HPDE6-E6E7 (cell line): ENCODE results near the gene TOX4.
"Not testable (repeated sequence)": the region's sequence is repeated elsewhere in the genome, so short reads cannot be mapped to it uniquely, and the experiment has no call there.

Source experiments
- DNase-seq: peaks from one replicate; pipeline ENCODE4 v3.0.0; 2011; ENCODE audit warnings: missing footprints; ENCODE audit errors: extremely low spot score

Gene TOX4

DNA sequence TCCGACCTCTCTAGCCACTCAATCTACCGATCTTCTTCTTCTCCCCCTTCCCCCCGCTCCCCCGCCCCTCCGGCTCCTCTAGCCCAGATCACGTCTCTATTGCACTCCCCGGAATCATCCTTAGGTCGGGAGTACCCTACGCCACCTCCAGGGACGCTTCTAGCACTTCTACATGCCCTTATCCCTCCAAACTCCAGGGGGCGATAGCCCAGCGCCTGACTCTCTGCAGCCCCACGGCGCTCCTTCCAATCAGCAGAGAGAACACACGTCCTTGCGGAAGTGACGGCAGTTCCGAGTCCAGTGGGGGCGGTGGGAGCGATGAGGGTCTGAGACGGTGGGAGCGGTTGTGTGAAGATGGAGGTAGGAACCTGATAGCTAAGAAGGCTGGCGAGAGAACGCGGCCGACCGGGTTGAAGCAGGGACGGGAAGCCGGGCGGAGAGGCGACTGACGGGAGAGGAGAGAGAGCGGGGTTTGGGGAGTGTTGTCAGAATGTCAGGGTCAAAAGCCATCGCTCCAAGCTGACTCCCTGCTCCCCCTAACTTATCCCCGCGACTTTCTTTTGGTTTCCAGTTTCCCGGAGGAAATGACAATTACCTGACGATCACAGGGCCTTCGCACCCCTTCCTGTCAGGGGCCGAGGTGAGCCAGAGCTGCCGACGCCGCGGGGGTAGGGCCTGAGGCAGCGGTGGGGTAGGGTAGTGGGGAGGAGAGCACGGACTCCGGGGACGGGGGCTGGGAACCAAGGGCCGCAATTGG is at the start of gene TOX4, which contains the start of gene RAB2B:
TSS of gene TOX4 (plus strand) at position 271 of the 757 bp plus-strand sequence. CDS start at position 355, 84 bp downstream.
TSS of gene RAB2B (minus strand) at position 35 of the 757 bp plus-strand sequence. CDS start 87 bp downstream, outside the sequence.
- DNase-seq, result peak; percentile 98

DNA sequence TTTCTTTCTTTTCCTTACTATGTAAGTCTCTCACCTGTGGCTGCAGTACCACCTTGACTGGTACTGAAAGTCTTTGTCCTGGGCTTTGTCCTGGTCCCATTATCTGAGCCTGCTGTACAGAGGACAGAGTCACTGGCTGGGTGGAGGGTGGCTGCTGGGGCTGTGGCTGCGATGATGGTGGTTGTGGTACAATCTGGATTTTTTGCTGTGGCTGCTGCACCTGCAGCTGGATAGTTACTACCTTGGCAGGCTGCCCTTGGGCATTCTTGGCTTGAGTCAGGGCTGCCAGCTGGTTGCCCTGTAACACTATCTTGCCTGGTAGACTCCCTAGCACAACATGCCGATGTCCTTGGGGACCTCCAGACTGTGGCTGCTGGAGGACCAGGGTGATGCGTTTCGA is 48.1 kb upstream of the TOX4 start:
- no peak for DNase-seq

DNA sequence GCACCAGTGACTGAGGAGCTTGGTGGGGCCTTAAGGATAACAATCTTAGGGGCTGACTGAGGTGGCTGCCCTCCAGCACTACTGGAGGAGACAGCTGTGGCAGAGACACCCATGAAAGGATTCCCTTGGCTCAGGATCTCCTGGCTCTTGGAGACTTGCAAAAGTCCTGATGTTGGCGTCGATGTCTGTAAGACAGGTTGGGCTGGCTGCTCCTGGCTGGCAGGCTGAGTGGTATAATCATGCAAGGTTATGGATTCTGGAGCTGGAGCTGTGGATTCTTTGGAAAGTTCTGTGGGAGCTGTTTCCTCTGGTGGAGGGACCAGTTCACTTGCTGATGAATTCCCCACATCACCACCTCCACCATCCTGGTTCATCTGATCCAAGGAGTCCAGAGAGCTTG is 45.9 kb upstream of the TOX4 start:
- no peak for DNase-seq

DNA sequence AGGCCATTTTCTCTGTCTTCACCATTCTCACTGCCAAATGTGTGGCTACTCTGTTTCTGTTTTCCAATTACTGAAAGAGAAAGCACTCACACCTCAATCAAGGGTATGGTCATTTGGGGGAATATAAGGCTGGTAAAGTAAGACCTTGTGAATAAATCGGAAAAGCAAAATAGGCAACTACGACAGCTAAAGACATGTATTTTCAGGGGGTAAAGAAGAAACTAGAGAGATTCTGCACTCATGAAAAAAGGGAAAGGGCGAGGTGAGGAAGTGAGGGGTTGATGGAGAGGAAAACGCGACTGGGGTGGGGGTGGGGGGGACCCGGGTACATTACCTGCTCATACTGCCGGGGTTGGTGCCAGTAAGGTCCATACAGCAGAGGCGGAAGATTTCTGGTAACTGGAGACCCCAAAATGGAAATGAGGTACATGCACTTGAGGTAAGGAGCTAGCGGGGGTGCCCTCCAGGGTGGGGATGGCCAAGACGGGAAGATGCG is 40.4 kb upstream of the TOX4 start:
- no peak for DNase-seq

DNA sequence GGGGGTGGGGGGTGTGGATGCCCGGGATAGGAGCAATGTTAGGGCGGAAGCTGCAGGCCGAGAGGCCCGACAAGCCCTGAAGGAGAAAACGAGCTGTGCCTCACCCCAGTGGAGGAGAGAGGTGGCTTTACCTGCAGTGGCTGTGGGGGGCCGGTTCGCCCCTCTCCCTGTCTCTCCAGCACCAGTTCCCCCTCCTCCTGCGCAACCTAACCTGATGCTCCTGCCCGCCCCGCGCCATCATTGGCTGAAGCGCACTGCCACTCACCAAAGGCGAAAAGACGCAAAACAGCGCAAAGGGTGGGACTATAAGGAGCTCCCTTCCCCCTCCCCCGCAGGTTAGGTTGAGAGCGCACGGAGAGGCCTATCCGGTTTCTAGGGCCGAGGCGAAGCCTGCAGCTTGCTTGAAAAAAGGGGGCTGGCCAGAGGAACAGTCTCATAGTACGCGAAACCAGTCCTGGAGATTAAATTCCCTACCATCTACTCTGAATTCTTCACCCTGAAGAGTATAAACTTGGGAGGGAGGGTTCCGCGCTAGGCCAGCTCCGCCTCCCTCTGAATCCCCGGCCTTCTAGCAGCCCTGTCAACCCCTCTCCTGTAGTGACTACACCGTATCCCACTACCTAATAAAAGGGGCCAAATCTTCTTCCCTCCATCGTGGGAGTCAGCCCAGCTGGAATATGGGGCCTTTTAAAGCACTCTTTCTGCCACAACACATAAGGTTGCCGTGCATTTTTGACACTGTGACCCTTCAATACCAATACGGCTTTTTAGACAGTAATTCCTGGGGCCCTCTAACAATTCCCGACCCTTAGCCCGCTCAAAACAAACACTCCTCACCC is 39.7 kb upstream of the TOX4 start:
- DNase-seq, result peak; percentile 94

DNA sequence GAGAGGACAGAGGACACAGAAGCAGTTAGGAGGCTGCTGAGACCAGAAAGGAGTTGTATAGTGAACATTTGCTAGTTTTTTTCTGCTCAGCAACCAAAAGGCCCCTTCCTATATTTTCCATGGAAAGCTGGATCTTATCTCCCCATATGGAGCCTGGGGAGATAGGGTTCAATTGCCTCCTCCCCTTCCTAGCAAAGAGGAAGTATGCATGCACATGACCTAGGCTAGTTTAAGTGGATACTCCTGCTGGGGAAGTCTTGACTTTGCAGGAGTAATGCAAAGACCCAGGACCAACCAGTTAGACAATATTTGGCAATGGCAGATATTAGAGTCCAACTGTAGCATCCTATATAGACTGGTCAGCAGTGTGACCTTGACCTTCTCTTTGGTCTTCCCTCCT is 36.1 kb upstream of the TOX4 start:
- no peak for DNase-seq

DNA sequence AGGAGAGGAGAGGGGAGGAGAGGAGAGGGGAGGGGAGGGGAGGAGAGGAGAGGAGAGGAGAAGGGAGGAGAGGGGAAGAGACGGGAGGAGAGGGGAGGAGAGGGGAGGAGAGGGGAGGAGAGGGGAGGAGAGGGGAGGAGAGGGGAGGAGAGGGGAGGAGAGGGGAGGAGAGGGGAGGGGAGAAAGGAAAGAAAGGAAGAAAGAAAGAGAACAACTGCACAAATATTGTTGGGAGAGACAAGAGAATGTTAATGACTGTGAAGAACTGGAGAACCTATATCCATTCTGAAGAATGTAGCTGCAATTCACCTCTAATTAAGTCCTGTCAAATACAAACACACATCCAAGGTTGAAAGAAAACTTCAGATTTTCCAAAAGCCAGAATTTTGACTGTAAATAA is 34.3 kb upstream of the TOX4 start:
- DNase-seq, result not testable (repeated sequence)

DNA sequence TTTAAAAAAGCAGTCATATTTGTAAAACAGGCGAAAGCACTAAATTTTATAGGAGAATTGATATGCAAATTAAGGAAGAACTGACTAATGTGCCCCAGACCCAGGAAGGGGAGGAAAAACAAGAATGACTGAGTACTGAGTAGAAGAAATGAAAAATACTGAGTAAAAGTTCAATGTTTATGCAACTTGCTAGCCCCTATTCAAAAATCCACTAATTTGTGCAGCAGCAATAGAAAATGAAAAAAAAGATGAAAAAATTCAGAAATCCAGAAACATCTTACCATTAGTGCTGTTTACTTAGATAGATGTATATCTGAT is 27.1 kb upstream of the TOX4 start:
- no peak for DNase-seq

DNA sequence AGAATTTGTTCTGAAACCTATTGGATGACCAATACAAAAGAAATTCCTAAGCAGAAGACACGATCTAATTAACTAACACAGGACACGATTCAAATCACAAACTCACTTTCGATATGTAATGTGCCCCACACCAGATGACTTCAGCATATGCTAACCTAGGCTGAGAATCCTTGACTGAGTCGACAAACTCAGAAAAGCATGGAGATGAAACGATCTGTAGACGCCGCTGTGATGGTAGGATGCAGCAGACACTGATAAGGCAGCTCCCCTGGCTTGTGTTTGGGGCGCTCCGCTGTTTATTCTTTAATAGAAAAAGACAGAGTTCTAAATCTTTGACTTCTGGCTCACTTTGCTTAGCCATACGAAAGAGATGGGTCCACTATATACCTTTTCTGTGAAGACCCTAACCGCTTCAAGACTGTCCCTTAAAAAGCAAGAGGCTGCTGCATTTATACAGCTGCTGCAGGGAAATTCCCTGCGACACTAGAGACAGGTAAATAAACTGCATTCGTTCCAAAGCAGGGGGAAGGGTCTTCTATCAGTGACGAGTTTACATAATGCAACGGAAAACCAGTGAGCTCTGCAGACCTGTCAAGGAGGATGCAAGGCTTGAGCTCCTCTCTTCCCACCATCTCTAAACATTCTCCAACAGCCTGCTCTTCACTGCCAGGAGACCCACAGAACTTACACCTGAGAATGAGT is 22.0 kb upstream of the TOX4 start:
- no peak for DNase-seq

DNA sequence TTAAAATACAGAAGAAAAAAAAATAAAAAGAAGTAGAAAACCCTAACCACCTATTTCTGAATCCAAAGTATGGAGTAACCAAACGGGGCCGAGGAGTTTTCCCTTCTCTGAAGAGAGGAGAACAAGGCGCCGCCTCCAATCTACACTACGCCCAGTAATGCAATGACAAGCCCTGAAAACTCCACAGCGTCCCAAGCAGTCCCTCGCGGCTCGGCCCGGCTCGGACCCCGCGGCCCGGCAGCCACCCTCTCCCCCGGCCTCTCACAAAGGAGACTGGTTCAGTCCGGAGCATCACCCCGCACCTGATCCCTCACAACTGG is 21.4 kb upstream of the TOX4 start:
- no peak for DNase-seq

DNA sequence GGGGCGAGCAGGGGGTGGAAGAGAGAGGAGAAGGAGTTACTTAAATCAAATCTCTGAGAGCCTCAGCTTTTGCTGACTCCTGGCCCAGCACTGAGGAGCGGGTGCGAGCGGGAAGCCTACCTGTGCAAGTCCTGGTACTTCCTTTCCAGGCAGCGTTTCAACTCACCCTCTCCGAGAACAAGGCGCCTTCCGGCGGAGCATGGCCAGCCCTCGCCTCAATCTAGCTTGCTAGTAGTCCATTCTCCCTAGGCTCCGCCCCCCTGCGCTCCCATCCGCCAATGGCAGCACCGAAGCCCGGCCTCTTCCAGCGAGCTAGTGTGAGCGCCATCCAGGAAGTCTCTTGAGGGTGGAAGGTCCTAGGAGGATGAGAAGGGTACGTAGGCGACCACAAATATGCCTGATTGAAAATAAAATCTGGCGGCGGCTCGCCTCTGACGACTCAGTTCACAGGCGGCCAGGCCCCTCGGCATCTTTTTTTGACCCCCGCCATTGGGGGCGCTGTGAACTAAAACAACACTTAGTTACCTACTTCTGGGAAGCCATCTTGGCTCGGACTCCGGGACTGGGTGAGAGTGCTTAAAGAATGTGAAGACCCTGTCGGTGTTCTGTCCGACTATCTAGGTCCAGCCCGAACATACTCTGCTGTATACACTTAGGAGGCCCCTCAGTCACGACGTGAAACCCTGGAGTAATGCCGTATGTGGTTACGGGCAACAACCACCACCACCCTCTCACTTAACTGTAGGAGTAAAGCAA is 20.9 kb upstream of the TOX4 start, which contains the start of gene CHD8:
TSS of gene CHD8 (minus strand) at position 212 of the 756 bp plus-strand sequence. CDS start 24,480 bp downstream, outside the sequence.
- peak; percentile 99 for DNase-seq

DNA sequence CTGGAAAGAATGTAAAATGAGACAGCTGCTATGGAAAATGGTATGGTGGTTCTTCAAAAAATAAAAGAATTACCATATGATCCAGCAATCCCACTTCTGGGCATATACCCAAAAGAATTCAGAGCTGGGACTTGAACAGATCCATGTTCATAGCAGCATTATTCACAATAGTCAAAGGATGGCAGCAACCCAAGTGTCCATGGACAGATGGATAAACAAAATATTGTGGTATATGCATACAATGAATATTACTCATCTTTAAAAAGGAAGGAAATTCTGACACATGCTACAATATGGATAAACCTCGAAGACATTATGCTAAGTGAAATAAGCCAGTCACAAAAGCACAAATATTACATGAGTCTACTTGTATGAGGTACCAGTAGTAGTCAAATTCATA is 9.4 kb upstream of the TOX4 start:
- no peak for DNase-seq

DNA sequence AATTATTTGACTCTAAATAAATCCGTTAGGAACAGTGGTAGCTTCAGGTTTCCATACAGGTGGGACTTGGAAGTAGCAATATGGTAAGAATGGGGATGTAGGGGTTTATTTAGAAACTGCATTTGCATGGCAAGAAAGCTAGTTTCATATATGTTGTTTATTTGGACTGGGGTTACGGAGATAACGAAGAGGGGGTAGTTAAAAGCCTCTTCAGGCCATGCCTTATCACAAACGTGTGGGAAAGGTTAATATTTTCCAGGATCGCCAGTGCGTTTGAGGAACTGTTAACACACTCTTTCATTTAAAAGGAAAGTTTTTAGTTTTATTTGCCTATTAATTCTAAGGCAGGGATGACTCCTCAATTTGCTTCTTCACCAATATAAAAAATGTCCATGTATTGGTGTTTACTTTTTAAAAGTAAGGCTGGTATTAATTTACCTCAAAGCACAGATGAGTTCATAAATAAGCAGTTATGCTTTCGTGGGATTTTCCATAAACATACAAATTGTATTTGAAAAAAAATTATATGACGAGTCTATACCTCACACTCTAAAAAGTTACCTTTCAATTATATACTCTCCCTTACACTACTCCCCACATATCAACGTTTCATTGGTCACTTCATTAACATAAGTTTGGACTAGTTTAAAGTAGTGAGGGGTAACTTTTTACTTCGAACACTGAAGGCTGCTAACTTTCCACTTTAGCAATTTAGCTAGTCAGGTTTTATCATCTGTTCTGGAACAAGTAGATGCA is 1.1 kb upstream of the TOX4 start:
- DNase-seq, result peak; percentile 22

DNA sequence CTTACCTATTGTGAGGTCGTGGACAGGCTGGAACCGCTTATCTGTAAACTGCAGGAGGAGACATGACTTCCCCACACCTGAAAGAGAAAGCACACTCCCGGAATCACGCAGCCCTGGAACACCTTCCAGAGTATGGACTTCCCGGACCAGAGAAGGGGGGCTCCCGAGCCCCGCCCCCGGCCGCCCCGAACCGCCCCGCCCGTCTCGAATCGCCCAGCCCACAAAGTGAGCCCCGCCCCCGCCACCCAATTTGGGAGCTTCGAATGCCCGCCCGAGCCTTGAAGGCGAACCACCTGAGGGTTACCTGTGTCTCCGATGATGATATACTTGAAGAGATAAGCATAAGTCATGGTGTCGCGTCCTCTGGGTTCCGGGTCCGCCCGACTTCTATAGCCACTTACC is 471 bp upstream of the TOX4 start:
- DNase-seq, result peak; percentile 73

DNA sequence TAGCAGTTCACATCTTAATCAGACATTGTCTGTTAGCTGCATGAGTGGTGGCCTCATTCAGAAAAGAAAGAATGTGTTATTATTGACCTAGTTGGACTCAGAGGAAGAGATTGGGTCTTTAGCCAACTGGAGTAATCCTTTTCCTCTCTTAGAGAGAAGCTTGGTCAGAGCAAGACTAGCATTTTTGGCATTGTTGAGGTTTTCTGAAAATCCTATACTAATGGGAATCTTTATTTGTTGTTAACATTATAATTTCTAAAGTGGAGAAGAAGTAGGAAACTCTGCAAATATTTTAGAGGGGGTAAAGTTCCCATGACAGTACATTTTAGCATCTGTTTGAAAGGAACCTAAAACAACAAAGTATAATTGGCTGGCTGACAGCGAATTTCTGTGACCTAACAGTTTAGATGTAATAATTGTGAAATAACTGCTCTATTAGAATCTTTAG is 9.7 kb downstream of the TOX4 start:
- DNase-seq, result no peak

DNA sequence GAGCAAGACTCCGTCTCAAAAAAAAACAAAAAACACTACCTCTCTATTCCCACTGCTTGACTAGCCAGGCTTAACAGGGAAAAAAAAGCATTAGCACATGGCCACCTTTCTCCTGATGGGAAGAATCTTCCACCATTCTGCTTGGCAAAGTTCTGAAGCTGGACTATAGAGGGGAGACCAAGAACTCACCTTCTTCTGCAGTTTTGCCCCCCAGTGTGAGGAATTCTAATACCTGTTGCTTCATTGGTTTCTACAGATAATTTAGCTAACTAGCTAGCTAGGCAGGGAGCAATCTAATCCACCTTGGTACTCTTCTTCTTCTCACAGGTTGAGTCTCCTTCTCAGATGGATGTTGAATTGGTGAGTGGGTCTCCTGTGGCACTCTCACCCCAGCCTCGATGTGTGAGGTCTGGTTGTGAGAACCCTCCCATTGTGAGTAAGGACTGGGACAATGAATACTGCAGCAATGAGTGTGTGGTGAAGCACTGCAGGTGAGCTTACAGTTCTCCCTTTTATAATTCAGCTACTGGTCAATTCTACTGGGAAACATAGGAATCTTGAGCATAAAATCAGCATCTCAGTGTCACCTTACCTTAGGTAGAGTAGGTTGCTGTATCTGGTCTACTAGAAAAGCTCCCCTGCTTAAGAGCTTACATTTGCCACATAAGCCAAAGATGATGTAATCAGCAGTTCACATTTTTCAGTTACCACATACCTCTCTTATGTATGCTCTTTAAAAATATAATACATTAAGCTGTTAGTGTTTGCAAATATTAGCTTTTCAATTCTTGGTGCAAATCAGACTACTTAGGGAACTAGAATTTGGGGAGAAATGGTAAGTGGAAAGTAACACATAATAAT is 18.1 kb downstream of the TOX4 start:
- no peak for DNase-seq

DNA sequence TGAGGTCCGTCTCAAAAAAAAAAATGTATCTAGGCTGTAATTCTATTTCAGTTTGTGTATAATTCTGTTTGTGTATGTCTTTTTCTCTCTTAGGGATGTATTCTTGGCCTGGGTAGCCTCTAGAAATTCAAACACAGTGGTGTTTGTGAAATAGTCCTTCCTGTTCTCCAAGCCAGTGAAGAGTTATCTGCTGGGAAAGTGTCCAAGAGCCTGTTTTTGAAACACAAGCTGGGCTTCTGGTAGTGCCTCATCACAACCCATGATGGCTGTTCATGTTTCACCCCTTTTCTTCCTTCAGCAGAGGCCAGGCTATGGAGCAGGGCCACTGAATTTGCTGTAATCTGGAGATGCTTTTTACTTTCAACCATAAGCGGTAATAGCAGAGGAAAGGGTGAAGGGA is 19.5 kb downstream of the TOX4 start:
- no peak for DNase-seq

DNA sequence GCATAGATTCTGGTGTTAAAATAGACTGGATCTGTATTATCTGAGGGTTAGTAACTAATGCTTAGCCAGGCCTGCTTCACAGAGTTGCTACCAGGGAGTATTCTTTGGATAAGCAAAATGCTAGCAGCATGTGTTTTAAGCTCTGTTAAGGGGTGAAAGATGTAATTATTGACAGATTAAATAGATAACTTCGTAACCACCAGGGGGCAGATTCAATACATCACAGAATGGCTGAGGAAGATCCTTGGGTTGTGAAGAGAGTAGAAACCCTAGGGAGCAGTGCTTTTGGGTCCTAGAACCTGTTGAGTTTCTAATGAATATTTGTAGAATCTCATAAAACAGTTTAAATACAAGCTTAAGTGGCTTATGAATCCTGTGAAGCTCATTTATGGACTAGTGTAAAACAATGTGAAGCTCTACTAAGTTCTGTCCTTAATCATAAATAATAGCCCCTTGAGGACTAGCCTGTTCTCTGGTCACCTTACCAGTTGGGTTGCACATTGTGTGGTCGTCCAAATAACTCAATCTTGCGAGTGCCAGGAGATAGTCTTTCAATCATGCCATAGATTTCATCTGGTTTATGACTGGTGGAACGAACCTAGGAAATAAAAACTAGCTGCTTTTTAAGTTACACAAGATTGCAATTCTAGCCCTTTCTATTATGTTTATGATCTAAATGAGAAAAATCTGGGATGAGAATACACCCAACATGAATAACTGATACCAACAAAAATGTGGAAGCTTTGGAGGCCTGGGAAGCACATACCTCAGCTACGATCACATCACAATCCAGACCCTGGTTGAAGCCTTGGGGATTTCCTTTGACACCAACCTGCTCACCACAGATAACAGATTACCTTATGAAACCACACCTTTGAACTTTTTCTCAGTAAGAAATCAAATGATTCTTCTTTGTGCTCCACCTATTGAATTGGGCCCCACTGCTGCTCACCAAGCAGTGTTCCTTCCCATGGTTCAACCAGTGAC is 21.8 kb downstream of the TOX4 start:
- peak; percentile 32 for DNase-seq

DNA sequence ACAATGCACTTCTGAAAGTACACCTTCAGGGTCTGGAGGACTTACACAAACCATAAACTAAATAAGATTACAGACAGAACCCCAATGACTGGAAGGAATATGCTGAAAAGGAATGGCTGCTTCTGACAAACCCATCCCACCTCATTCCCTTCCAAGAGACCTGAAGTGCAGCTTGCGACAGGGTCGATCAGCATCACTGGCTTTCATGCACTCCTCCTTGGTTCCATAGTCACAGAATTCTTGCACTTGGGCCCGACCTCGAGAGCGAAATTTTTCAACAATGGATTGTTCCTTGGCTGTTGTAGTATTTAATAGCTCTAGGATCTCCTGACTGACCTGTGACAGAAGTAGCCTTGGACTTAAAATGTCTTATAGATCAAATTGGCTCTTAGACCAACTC is 24.6 kb downstream of the TOX4 start:
- no peak for DNase-seq
